ENCODE results near the gene ZNF558.

Gene ZNF558

DNA sequence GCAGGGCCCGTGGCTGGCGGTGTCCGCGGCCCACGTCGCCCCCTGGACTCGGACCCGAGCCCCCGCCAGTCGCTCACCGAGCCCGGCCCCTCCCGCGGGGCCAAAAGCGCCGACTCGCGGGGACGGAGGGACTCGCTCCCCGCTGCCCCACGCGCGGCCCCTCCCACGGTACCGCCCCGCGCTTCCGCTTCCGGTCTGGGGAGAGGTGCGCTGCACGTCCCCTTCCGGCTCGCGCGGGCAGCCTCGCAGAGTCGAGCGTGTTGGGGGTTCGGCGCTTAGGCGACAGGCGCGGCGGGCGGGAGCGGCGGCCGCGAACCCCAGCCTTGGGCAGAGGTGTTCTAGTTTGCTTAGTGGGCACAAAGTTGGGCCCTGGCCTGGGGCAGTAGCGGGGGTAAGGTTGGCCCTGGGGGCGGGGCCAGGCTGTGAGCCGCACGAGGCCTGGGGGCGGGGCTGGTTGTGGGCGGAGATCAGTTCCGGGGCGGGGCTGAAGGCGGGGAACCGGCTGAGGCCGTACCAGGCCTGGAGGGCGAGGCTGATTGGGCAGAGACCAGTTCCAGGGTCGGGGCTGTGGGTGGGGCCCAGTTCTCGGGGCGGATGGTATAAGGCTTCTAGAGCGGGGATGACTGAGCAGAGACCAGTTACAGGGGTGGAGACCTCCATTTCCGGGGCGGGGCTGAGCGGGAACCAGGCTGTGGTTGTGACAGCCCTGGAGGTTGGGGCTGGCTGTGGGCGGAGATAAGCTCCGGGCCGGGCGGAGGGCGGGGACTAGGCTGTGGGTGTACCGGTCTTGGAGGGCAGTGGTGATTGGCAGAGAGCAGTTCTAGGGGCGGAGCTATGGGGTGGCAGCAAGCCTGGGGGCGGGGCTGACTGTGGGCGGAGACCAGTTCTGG, at the start of gene ZNF558, which contains the start of gene MBD3L1:
TSS of gene ZNF558 (minus strand) at position 173 of the 890 bp plus-strand sequence. CDS start 9,645 bp downstream, outside the sequence.
TSS of gene MBD3L1 (plus strand) at position 246 of the 890 bp plus-strand sequence. CDS start 10,302 bp downstream, outside the sequence.
- in situ Hi-C loops (cut with HindIII; ENCODE audit: low sequenced_read_pairs), result no loop called here
- TF ChIP-seq, protein P1, sequence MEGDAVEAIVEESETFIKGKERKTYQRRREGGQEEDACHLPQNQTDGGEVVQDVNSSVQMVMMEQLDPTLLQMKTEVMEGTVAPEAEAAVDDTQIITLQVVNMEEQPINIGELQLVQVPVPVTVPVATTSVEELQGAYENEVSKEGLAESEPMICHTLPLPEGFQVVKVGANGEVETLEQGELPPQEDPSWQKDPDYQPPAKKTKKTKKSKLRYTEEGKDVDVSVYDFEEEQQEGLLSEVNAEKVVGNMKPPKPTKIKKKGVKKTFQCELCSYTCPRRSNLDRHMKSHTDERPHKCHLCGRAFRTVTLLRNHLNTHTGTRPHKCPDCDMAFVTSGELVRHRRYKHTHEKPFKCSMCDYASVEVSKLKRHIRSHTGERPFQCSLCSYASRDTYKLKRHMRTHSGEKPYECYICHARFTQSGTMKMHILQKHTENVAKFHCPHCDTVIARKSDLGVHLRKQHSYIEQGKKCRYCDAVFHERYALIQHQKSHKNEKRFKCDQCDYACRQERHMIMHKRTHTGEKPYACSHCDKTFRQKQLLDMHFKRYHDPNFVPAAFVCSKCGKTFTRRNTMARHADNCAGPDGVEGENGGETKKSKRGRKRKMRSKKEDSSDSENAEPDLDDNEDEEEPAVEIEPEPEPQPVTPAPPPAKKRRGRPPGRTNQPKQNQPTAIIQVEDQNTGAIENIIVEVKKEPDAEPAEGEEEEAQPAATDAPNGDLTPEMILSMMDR (IDR thresholded peaks at IDR 0.05; ENCODE audit: low read depth, low read length), result peak; percentile 7

DNA sequence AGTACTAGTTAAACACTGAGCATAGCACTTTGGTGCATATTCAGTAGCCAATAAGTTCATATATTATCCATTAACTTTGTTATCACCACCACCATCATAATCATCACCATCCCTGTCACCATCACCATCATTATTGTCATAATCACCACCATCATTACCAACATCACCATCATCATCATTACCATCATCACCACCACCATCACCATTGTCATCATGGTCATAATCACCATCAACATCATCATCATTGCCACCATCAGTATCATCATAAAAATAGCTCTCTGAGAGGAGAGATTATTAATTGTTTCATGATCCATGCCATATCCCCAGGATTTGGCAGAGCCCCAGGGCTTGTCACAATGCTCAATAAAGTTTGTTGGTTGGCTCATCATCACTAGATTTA, 49.4 kb upstream of the ZNF558 start:
- TF ChIP-seq, protein P1 (IDR thresholded peaks at IDR 0.05; ENCODE audit: low read depth, low read length), result no peak
- in situ Hi-C loops (cut with HindIII; ENCODE audit: low sequenced_read_pairs), result no loop called here
- no peak overlapping the region for H3K4me3 ChIP-seq (ENCODE audit: low read depth, low read length)
- no peak for DNase-seq (ENCODE audit: low read depth, low spot score)

More for the DNA sequence above, at the start of gene ZNF558, which contains the start of gene MBD3L1:
- peak within 1 kb of the TSS; percentile 73 for H3K4me3 ChIP-seq (ENCODE audit: low read depth, low read length)
- DNase-seq (ENCODE audit: low read depth, low spot score), result peak; percentile 99

DNA sequence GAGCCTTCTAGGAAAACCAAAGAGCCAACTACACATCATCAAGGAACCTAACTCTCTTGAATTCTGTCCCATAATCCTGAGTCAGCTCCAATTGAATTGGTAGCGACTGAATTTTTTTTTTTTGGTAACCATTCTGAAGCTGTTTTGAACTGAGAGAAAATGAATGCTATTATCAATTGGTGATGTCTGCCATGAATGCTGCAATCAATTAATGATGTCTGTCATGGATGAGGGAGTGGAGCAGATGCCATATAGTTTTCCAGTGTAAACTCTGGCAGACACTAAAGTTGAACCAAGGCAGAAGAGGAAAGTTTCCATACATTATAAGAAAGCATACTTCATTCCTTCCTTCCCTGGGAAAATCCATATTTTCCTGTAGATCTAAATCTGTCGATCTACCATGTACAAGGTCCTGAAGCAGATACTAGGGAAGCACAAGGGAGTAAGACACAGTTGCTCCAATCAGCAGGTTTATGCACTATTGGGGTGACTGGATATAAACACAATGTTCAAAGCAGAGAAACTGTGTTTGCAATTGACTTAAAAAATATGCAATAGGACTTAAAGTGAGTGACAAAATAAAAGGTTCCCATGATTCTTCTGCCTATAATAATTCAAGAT, 48.9 kb upstream of the ZNF558 start:
- TF ChIP-seq, protein P1 (IDR thresholded peaks at IDR 0.05; ENCODE audit: low read depth, low read length), result no peak
- in situ Hi-C loops (cut with HindIII; ENCODE audit: low sequenced_read_pairs), result no loop called here
- DNase-seq (ENCODE audit: low read depth, low spot score), result no peak

DNA sequence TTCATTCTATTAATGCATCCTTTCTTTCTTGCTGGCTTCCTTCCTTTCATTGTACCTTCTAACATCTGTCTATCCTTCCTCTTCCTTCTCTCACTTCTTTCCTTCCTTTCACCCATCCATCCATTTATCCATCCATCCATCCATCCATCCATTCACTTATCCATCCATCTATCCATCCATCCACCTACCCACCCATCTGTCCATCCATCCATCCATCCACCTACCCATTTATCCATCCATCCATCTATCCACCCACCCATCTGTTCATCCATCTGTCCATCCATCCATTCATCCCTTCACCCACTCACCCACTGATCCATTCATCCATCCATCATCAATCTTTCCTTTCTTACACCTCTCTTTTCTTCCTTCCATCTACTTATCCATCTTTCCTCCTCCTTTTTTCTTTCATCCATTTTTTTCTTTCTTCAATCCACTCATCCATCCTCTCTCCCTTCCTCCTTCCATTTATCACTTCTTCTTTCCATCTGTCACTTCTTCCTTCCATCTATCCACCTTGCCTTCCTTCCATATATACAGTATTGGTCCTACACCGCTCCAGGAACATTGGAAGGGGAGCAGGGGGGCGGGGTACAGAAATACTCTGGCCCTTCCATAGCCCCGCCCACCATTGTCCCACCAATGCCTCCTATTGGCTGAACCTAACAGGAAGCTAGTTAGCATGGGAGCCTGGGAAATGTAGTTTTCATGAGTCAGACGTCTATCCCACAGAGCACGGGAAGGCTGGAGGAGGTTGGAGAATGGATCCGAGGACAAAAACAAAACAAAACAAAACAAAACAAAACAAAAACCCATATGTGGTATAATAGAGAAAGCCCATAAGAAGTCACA, 46.0 kb upstream of the ZNF558 start:
- no peak for DNase-seq (ENCODE audit: low read depth, low spot score)
- TF ChIP-seq, protein P1 (IDR thresholded peaks at IDR 0.05; ENCODE audit: low read depth, low read length), result no peak
- no peak overlapping the region for H3K4me3 ChIP-seq (ENCODE audit: low read depth, low read length)
- in situ Hi-C loops (cut with HindIII; ENCODE audit: low sequenced_read_pairs), result no loop called here

More for the DNA sequence above, 48.9 kb upstream of the ZNF558 start:
- no peak overlapping the region for H3K4me3 ChIP-seq (ENCODE audit: low read depth, low read length)

DNA sequence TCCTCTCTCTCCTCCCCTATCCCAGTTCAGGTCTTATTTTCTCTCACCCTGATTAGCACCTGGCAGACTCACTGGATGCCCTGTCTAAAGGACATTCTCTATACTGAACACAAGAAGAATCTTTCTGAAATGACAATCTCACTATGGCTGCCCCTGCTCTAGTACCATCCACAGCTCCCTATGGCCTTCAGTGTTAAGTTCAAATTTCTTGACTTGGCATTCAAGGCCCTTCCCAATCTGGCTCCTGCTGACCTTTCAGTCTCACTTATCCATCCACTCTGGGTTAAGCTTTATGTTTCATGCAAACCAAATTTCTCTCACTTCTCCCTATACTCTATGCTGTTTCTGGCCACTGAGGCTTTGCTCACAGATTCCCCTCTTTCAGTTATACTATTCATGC, 34.2 kb upstream of the ZNF558 start:
- in situ Hi-C loops (cut with HindIII; ENCODE audit: low sequenced_read_pairs), result no loop called here
- TF ChIP-seq, protein P1 (IDR thresholded peaks at IDR 0.05; ENCODE audit: low read depth, low read length), result no peak
- H3K4me3 ChIP-seq (ENCODE audit: low read depth, low read length), result no peak overlapping the region
- DNase-seq (ENCODE audit: low read depth, low spot score), result no peak

DNA sequence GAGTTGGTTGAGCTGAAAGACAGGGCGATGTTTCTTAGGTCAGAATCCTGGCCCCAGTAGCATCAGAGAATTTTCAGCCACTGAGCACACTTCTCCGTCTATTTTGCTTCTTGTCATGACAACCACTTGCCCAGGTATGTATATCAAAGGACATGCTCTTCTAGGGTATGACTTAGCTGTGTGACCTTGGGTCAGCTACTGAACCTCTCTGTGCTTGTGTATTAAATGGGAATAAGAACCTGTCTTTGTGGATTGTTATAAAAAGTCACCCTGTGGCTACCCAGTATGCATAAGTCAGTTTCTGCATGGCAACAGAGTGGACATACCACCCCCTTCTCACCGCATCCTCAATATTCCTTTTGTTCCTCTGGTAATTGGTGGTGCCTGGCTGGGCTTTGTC, 26.2 kb upstream of the ZNF558 start:
- no peak for DNase-seq (ENCODE audit: low read depth, low spot score)
- H3K4me3 ChIP-seq (ENCODE audit: low read depth, low read length), result no peak overlapping the region
- in situ Hi-C loops (cut with HindIII; ENCODE audit: low sequenced_read_pairs), result no loop called here
- TF ChIP-seq, protein P1 (IDR thresholded peaks at IDR 0.05; ENCODE audit: low read depth, low read length), result no peak
